Thyroid gland (tissue), 4 donors: ENCODE data around the gene TAF6L. TPM values are rescaled to one million over a fixed set of nuclear protein-coding genes. Genes with fewer than 3 reads are reported as not detected.

Experiments used
- DNase-seq, 2 donors: peaks; one replicate each; pipeline ENCODE4 v3.0.0-alpha.2; 2019
- H3K27ac ChIP-seq, 3 donors: fragments of 200-600 bp; sonication (generic); 1 replicate in 2 of 3; 2 replicates in 1 of 3; pipeline ENCODE4 v1.5.1; 2016 to 2019; ENCODE audit warnings: mild to moderate bottlenecking in 1 of 3, moderate library complexity in 1 of 3
- H3K27me3 ChIP-seq: fragments of 200-600 bp; sonication (generic); one replicate; pipeline ENCODE4 v1.5.1; 2019
- H3K36me3 ChIP-seq, 2 donors: fragments of 200-600 bp; sonication (generic); one replicate each; pipeline ENCODE4 v1.5.1; 2016 to 2019
- H3K4me1 ChIP-seq, 2 donors: fragments of 200-600 bp; sonication (generic); one replicate each; pipeline ENCODE4 v1.5.1; 2017 to 2019
- H3K4me3 ChIP-seq, 3 donors: fragments of 200-600 bp; sonication (generic); replicated peaks in 1 of 3; 1 replicate in 2 of 3; 2 replicates in 1 of 3; pipeline ENCODE4 v1.5.1; 2016; ENCODE audit warnings: mild to moderate bottlenecking in 1 of 3
- H3K9me3 ChIP-seq: fragments of 200-600 bp; sonication (generic); one replicate; pipeline ENCODE4 v1.5.1; 2017
- CTCF ChIP-seq, 6 experiments: fragments of 200-600 bp in 3 of 6; fragments of 450-650 bp in 3 of 6; sonication (generic) in 3 of 6; IDR thresholded peaks; one replicate each; pipeline ENCODE4 v1.5.1; 2016 to 2019; ENCODE audit warnings: antibody characterized with exemption in 6 of 6, mild to moderate bottlenecking in 2 of 6, inconsistent platforms in 1 of 6, moderate library complexity in 1 of 6
- POLR2A ChIP-seq, 2 donors: fragments of 450-650 bp; IDR thresholded peaks; one replicate each; pipeline ENCODE4 v1.6.1; 2017; ENCODE audit warnings: antibody characterized with exemption in 2 of 2, mild to moderate bottlenecking in 2 of 2, moderate library complexity in 1 of 2
- WGBS, 2 donors: methylation state at CpG; one replicate each; pipeline ENCODE4 v1.1.5; 2017; 5-methylcytosine and 5-hydroxymethylcytosine counted together
- intact Hi-C: fragments of 100-400 bp; cut with DNase I; formaldehyde crosslinking; loops from one replicate; pipeline ENCODE4 v1.15.1; 2023
- total RNA-seq, 4 donors: library from RNA; depleted of rRNA; stranded (reverse); fragments of >200 nt; gene quantifications; one replicate each; pipeline ENCODE4 v1.2.3, GENCODE V29; 2016

Gene TAF6L
- total RNA-seq, 4 donors from 2014 or later: 41.2 to 55.0 (median 45.5) TPM

- no peaks in the 10 kb centered on the region for H3K27me3 ChIP-seq
- H3K9me3 ChIP-seq: no peaks in the 10 kb centered on the region
- peak in 1 of 2 donors; percentile 17 for DNase-seq
- WGBS, 2 donors: 0 to 1% methylated on average over 10 to 27 of the region's 51 CpGs
- peak overlapping the region; percentile 78 to 95 (median 78) for H3K27ac ChIP-seq
- H3K36me3 ChIP-seq: peaks cover 23 to 26% of the 10 kb centered on the region in 2 donors
- intact Hi-C loops: no loop called here
- TF ChIP-seq CTCF (IDR thresholded peaks at IDR 0.05) (no peak), POLR2A (IDR thresholded peaks at IDR 0.05) (no peak)
- H3K4me3 ChIP-seq: peak overlapping the region; percentile 60 to 96 (median 78)
- H3K4me1 ChIP-seq: peaks cover 20 to 36% of the 10 kb centered on the region in 2 donors
Measured at GRCh38 chr11:62726156-62726914, 44.9 kb upstream of the TAF6L start.

GRCh38 chr11:62726915-62727164, 44.4 kb upstream of the TAF6L start:
- intact Hi-C loops: no loop called here
- H3K4me3 ChIP-seq: peak overlapping the region; percentile 60 to 96 (median 78)
- DNase-seq: no peak
- H3K27ac ChIP-seq: peak overlapping the region; percentile 78 to 95 (median 78)
- peaks cover 20 to 38% of the 10 kb centered on the region in 2 donors for H3K4me1 ChIP-seq
- H3K27me3 ChIP-seq: no peaks in the 10 kb centered on the region
- no peaks in the 10 kb centered on the region for H3K9me3 ChIP-seq
- TF ChIP-seq POLR2A (IDR thresholded peaks at IDR 0.05) (no peak), CTCF (IDR thresholded peaks at IDR 0.05) (no peak)
- H3K36me3 ChIP-seq: peaks cover 18 to 21% of the 10 kb centered on the region in 2 donors
- 1 to 3% methylated on average over 8 to 27 of the region's 37 CpGs for WGBS, 2 donors

GRCh38 chr11:62727165-62727871, 43.9 kb upstream of the TAF6L start, which contains the start of gene HNRNPUL2:
TSS of gene HNRNPUL2 (minus strand) at chr11:62727457. CDS start at chr11:62727156, 301 bp downstream.
- Histone ChIP-seq H3K27me3 (no peaks in the 10 kb centered on the region), H3K4me3 (peak within 1 kb of the TSS; percentile 80 to 96 (median 80)), H3K9me3 (no peaks in the 10 kb centered on the region), H3K36me3 (peaks cover 13 to 16% of the 10 kb centered on the region in 2 donors), H3K4me1 (peaks cover 20 to 38% of the 10 kb centered on the region in 2 donors), H3K27ac (peak within 1 kb of the TSS; percentile 78 to 95 (median 95))
- intact Hi-C loops: no loop called here
- TF ChIP-seq POLR2A (IDR thresholded peaks at IDR 0.05) (peak; percentile 88 to 96), CTCF (IDR thresholded peaks at IDR 0.05) (no peak)
- peak; percentile 99 for DNase-seq
- 0 to 1% methylated on average over 8 to 64 of the region's 72 CpGs for WGBS, 2 donors

DNA sequence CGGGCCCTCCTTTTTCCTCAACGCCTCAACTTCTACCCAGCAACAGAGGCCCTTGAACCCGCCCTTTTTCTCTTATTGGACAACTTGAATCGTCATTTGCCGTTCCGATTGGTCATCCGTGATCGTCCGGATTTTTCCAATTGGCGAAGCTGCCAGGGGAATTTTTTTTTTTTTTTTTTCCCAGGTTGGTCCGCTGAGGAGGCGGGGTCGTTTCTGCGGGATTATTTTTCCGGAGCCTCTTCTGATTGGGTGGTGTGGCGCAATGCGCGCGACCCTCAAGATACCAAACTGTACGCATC, 43.4 kb upstream of the TAF6L start:
- Histone ChIP-seq H3K4me3 (peak overlapping the region; percentile 80 to 96 (median 80)), H3K4me1 (peaks cover 20 to 38% of the 10 kb centered on the region in 2 donors), H3K9me3 (no peaks in the 10 kb centered on the region), H3K36me3 (peaks cover 8 to 11% of the 10 kb centered on the region in 2 donors), H3K27me3 (no peaks in the 10 kb centered on the region), H3K27ac (peak overlapping the region; percentile 78 to 95 (median 95))
- 0 to 1% methylated on average over 20 of the region's 20 CpGs for WGBS, 2 donors
- intact Hi-C loops: no loop called here
- TF ChIP-seq CTCF (IDR thresholded peaks at IDR 0.05) (no peak), POLR2A (IDR thresholded peaks at IDR 0.05) (no peak)
- peak; percentile 89 to 90 for DNase-seq
